OCI-LY3 (cell line): ENCODE measurements around the gene ROBO1.

ENCODE experiments used
- CTCF ChIP-seq: fragments of 200-600, 300-600 bp; sonication (generic); IDR thresholded peaks from 2 replicates; pipeline ENCODE4 v1.5.1; 2014; ENCODE audit warnings: antibody characterized with exemption, low read length, low read depth
- EZH2phosphoT487 ChIP-seq: fragments of 200-600 bp; shearing (Covaris generic); IDR thresholded peaks from 2 replicates; pipeline ENCODE4 v1.6.1; 2018; ENCODE audit warnings: antibody characterized with exemption, mixed run types, low read depth

- TF ChIP-seq EZH2phosphoT487: no peak
- TF ChIP-seq CTCF: no peak
These were observed 963.4 kb downstream of the ROBO1 start for GRCh38 chr3:78804251-78805037.
